Upper lobe of left lung (tissue), 4 donors: ENCODE results near the gene TRIP13.

ENCODE experiments used
- CTCF ChIP-seq, 6 experiments: fragments of 450-650 bp in 4 of 6; fragments of 200-600 bp in 2 of 6; sonication (generic) in 2 of 6; IDR thresholded peaks; one replicate each; pipeline ENCODE4 v1.5.1; 2016 to 2019; ENCODE audit warnings: antibody characterized with exemption in 6 of 6
- EP300 ChIP-seq, 4 donors: sonication (generic); formaldehyde crosslinking; IDR thresholded peaks; one replicate each; pipeline ENCODE4 v1.5.1; 2017; ENCODE audit warnings: antibody characterized with exemption in 4 of 4, control low read depth in 2 of 4
- POLR2A ChIP-seq, 4 donors: fragments of 450-650 bp; IDR thresholded peaks; one replicate each; pipeline ENCODE4 v1.5.1; 2016 to 2017; ENCODE audit warnings: antibody characterized with exemption in 4 of 4, mild to moderate bottlenecking in 2 of 4
- POLR2AphosphoS5 ChIP-seq, 2 donors: sonication (generic); formaldehyde crosslinking; IDR thresholded peaks; one replicate each; pipeline ENCODE4 v1.5.1; 2017; ENCODE audit warnings: antibody characterized with exemption in 2 of 2

- TF ChIP-seq CTCF (IDR thresholded peaks at IDR 0.05) (peak in 1 of 6 experiments; percentile 20), POLR2A (IDR thresholded peaks at IDR 0.05) (peak in 1 of 4 donors; percentile 27), EP300 (IDR thresholded peaks at IDR 0.05) (peak in 1 of 4 donors; percentile 7), POLR2AphosphoS5 (IDR thresholded peaks at IDR 0.05) (no peak)
Measured at GRCh38 chr5:912280-913091, 19.8 kb downstream of the TRIP13 start.
